ENCODE results near the gene MEI1. TPM values are rescaled to one million over a fixed set of nuclear protein-coding genes. Genes with fewer than 3 reads are reported as not detected.
A peak's percentile ranks its signal among the peaks of the same experiment; 100 is the strongest.
"Not testable (repeated sequence)": the region's sequence is repeated elsewhere in the genome, so short reads cannot be mapped to it uniquely, and the experiment has no call there.

The MEI1 gene
- total and polyA plus RNA-seq, 7 donors = 0.01 to 0.47 (median 0.23) TPM; not detected in 2

- Histone ChIP-seq H3K9me3 (no peaks in the 10 kb centered on the region), H3K27me3 (ENCODE audit: insufficient read depth in 3 of 3, low read length in 2 of 3) (no peaks in the 10 kb centered on the region), H3K4me3 (no peak overlapping the region), H3K4me1 (peaks cover 15% of the 10 kb centered on the region), H3K36me3 (ENCODE audit: insufficient read depth in 1 of 2, low read depth in 1 of 2) (peaks cover 0 to 25% of the 10 kb centered on the region in 2 donors), H3K27ac (no peak overlapping the region)
- no peak for TF ChIP-seq CTCF (IDR thresholded peaks at IDR 0.05)
- WGBS, 3 donors = 77 to 81% (median 81%) methylated on average over 3 of the region's 3 CpGs
- intact Hi-C loops (cut with DNase I) = no loop called here
- DNase-seq (no peak), ATAC-seq (no peak)
Measured at GRCh38 chr22:41683616-41684015, 15.7 kb upstream of the MEI1 start.

GRCh38 chr22:41684194-41684593, 15.1 kb upstream of the MEI1 start:
- Histone ChIP-seq H3K27ac (no peak overlapping the region), H3K4me1 (peaks cover 15% of the 10 kb centered on the region), H3K27me3 (ENCODE audit: insufficient read depth in 3 of 3, low read length in 2 of 3) (no peaks in the 10 kb centered on the region), H3K9me3 (no peaks in the 10 kb centered on the region), H3K36me3 (ENCODE audit: insufficient read depth in 1 of 2, low read depth in 1 of 2) (peaks cover 0 to 19% of the 10 kb centered on the region in 2 donors), H3K4me3 (no peak overlapping the region)
- WGBS, 3 donors = 67 to 82% (median 77%) methylated on average over 4 of the region's 4 CpGs
- intact Hi-C loops (cut with DNase I) = no loop called here
- ATAC-seq (no peak), DNase-seq (no peak)
- TF ChIP-seq CTCF (IDR thresholded peaks at IDR 0.05) = no peak

- H3K4me1 ChIP-seq; H3K27me3 ChIP-seq (ENCODE audit: insufficient read depth in 3 of 3, low read length in 2 of 3); intact Hi-C loops (cut with DNase I); H3K27ac ChIP-seq; H3K36me3 ChIP-seq (ENCODE audit: insufficient read depth in 1 of 2, low read depth in 1 of 2); H3K9me3 ChIP-seq; DNase-seq; ATAC-seq: not testable (repeated sequence)
- WGBS, 3 donors = 94 to 95% (median 95%) methylated on average over 11 of the region's 11 CpGs
- H3K4me3 ChIP-seq = peak overlapping the region; percentile 85
Measured at GRCh38 chr22:41686890-41687289, 12.4 kb upstream of the MEI1 start.

- WGBS, 3 donors = 0 to 1% (median 1%) methylated on average over 20 of the region's 20 CpGs
- no peaks in the 10 kb centered on the region for H3K27me3 ChIP-seq (ENCODE audit: insufficient read depth in 3 of 3, low read length in 2 of 3)
- DNase-seq = peak in 1 of 2 donors; percentile 65
- H3K9me3 ChIP-seq = no peaks in the 10 kb centered on the region
- no peaks in the 10 kb centered on the region for H3K36me3 ChIP-seq (ENCODE audit: insufficient read depth in 1 of 2, low read depth in 1 of 2)
- H3K4me3 ChIP-seq = peak overlapping the region; percentile 85
- ATAC-seq = peak; percentile 33 to 55 (median 42)
- peak overlapping the region; percentile 97 for H3K27ac ChIP-seq
- no peak for TF ChIP-seq CTCF (IDR thresholded peaks at IDR 0.05)
- intact Hi-C loops (cut with DNase I) = no loop called here
- H3K4me1 ChIP-seq = peaks cover 8% of the 10 kb centered on the region
Measured at GRCh38 chr22:41687901-41688364, 11.4 kb upstream of the MEI1 start.

- 0 to 1% (median 1%) methylated on average over 60 to 62 of the region's 62 CpGs for WGBS, 3 donors
- no peaks in the 10 kb centered on the region for H3K9me3 ChIP-seq
- H3K4me3 ChIP-seq = peak within 1 kb of the TSS; percentile 85
- H3K27me3 ChIP-seq (ENCODE audit: insufficient read depth in 3 of 3, low read length in 2 of 3) = no peaks in the 10 kb centered on the region
- intact Hi-C loops (cut with DNase I) = no loop called here
- DNase-seq (peak; percentile 93 to 96), ATAC-seq (peak; percentile 95 to 98 (median 98))
- no peak for TF ChIP-seq CTCF (IDR thresholded peaks at IDR 0.05)
- H3K27ac ChIP-seq = peak within 1 kb of the TSS; percentile 97
- H3K4me1 ChIP-seq = peaks cover 8% of the 10 kb centered on the region
- peaks cover 0 to 4% of the 10 kb centered on the region in 2 donors for H3K36me3 ChIP-seq (ENCODE audit: insufficient read depth in 1 of 2, low read depth in 1 of 2)
Measured at GRCh38 chr22:41688365-41689211, 10.7 kb upstream of the MEI1 start, which contains the start of gene SNU13. TSS of gene SNU13 (minus strand) at chr22:41688867. CDS start at chr22:41688796, 71 bp downstream.
